K562 (cell line): ENCODE data around the gene ARHGEF16. TPM values are rescaled to one million over a fixed set of nuclear protein-coding genes. Genes with fewer than 3 reads are reported as not detected.
A peak's percentile ranks its signal among the peaks of the same experiment; 100 is the strongest.

Experiments used
- BCL6 ChIP-seq: fragments of 250-450 bp; sonication (Bioruptor Pico); IDR thresholded peaks from 2 replicates; pipeline ENCODE4 v1.4.0; 2020
- BRD4 ChIP-seq: fragments of 200-600 bp; sonication (generic); IDR thresholded peaks from 2 replicates; pipeline ENCODE4 v1.6.1; 2017; ENCODE audit warnings: inconsistent platforms
- CEBPG ChIP-seq, 3 experiments: fragments of 200-800 bp in 1 of 3; sonication (Bioruptor generic) in 1 of 3; sonication (generic) in 1 of 3; formaldehyde crosslinking in 1 of 3; IDR thresholded peaks in 2 of 3; conservative IDR thresholded peaks in 1 of 3; 2 replicates each; pipeline versions ENCODE4 v1.6.1 to v1.8.0; 2016 to 2022; ENCODE audit warnings: missing compliant biosample characterization in 2 of 3, missing genetic modification characterization in 2 of 3, mild to moderate bottlenecking in 1 of 3, missing genetic modification reagents in 1 of 3
- ELF4 ChIP-seq: fragments of 450-650 bp; formaldehyde crosslinking; IDR thresholded peaks from 2 replicates; pipeline ENCODE4 v1.4.0; 2022; ENCODE audit warnings: missing genetic modification characterization
- HDAC2 ChIP-seq: fragments of 450-650 bp; IDR thresholded peaks from 2 replicates; pipeline ENCODE4 v1.6.1; 2016; ENCODE audit warnings: mild to moderate bottlenecking
- HNRNPL ChIP-seq: fragments of 200-400 bp; formaldehyde crosslinking; IDR thresholded peaks from 2 replicates; pipeline ENCODE4 v1.6.1; 2017; ENCODE audit warnings: low read depth, mild to moderate bottlenecking, low read length
- MAZ ChIP-seq, 2 experiments: fragments of 450-650 bp in 1 of 2; sonication (generic) in 1 of 2; formaldehyde crosslinking; IDR thresholded peaks in 1 of 2; conservative IDR thresholded peaks in 1 of 2; 2 replicates each; pipeline versions ENCODE4 v1.4.0 to v1.5.0; 2020; ENCODE audit warnings: mild to moderate bottlenecking in 1 of 2, missing genetic modification reagents in 1 of 2
- MYNN ChIP-seq, 2 experiments: sonication (generic); formaldehyde crosslinking in 1 of 2; IDR thresholded peaks; 2 replicates each; pipeline versions ENCODE4 v1.5.0 to v1.6.1; 2016 to 2020; ENCODE audit warnings: antibody characterized with exemption in 1 of 2, missing genetic modification reagents in 1 of 2
- NR3C1 ChIP-seq: sonication (generic); formaldehyde crosslinking; IDR thresholded peaks from 2 replicates; pipeline ENCODE4 v1.8.1; 2022; ENCODE audit warnings: missing genetic modification reagents
- RNF219 ChIP-seq: fragments of 250-450 bp; sonication (Bioruptor Pico); IDR thresholded peaks from 2 replicates; pipeline ENCODE4 v1.5.0; 2022; ENCODE audit warnings: mild to moderate bottlenecking
- SAFB ChIP-seq: fragments of 200-400 bp; formaldehyde crosslinking; IDR thresholded peaks from 2 replicates; pipeline ENCODE4 v1.6.1; 2017; ENCODE audit warnings: low read depth, low read length, borderline replicate concordance
- SIRT6 ChIP-seq: IDR thresholded peaks from one replicate; pipeline ENCODE4 v1.6.1; 2012; ENCODE audit warnings: low read depth, mild to moderate bottlenecking, control low read depth, inconsistent platforms, low read length, moderate library complexity
- SMARCE1 ChIP-seq: fragments of 450-650 bp; IDR thresholded peaks from 2 replicates; pipeline ENCODE4 v1.7.1; 2016; ENCODE audit warnings: mild to moderate bottlenecking
- USF1 ChIP-seq: sonication (generic); formaldehyde crosslinking; IDR thresholded peaks from 2 replicates; pipeline ENCODE4 v1.9.0; 2022; ENCODE audit warnings: mild to moderate bottlenecking, missing genetic modification reagents
- YY1 ChIP-seq, 3 experiments: IDR thresholded peaks; 2 replicates each; pipeline ENCODE4 v1.6.1; 2011; ENCODE audit warnings: low read length in 2 of 3, mild to moderate bottlenecking in 2 of 3, moderate library complexity in 2 of 3, borderline replicate concordance in 1 of 3, control low read depth in 1 of 3, low read depth in 1 of 3; ENCODE audit not compliant: insufficient read depth in 3 of 3, insufficient replicate concordance in 2 of 3, control insufficient read depth in 1 of 3, insufficient read length in 1 of 3; ENCODE audit errors: extremely low read depth in 1 of 3
- ZC3H4 ChIP-seq: sonication (generic); formaldehyde crosslinking; IDR thresholded peaks from 2 replicates; pipeline ENCODE4 v1.9.0; 2021; ENCODE audit warnings: missing genetic modification reagents, borderline replicate concordance
- ZMIZ1 ChIP-seq, 2 experiments: fragments of 150-350 bp in 1 of 2; IDR thresholded peaks; 2 replicates each; pipeline ENCODE4 v1.6.1; 2012 to 2016; ENCODE audit warnings: low read depth in 2 of 2, low read length in 2 of 2, mild to moderate bottlenecking in 1 of 2, moderate library complexity in 1 of 2
- ZNF24 ChIP-seq: fragments of 450-650 bp; IDR thresholded peaks from 2 replicates; pipeline ENCODE4 v1.6.1; 2016
- ZNF253 ChIP-seq: fragments of 250-450 bp; sonication (Bioruptor Pico); conservative IDR thresholded peaks from 2 replicates; pipeline ENCODE4 v1.6.1; 2021; ENCODE audit warnings: mild to moderate bottlenecking
- ZNF263 ChIP-seq: sonication (generic); formaldehyde crosslinking; IDR thresholded peaks from 2 replicates; pipeline ENCODE4 v1.8.0; 2022; ENCODE audit warnings: mild to moderate bottlenecking, missing genetic modification reagents, borderline replicate concordance
- polyA plus RNA-seq, 8 experiments: library from polyadenylated mRNA; depleted of rRNA in 4 of 8; stranded (reverse) in 5 of 8; unstranded in 3 of 8; fragments of >200 nt; fragmentation: Nextera tagmentation in 2 of 8; fragmentation: Illumina TruSeq in 1 of 8; extraction: Ambion mirVana in 2 of 8; extraction: Trizol in 1 of 8; gene quantifications; 2 replicates each; pipeline versions ENCODE4 v1.2.1 to v1.2.3, GENCODE V29; 2011 to 2014; ENCODE audit warnings: inconsistent platforms in 1 of 8, missing spikeins in 1 of 8
- total RNA-seq, 7 experiments: library from RNA; depleted of rRNA in 6 of 7; stranded (reverse); fragments of >200 nt in 6 of 7; fragmentation: Illumina TruSeq in 2 of 7; extraction: Trizol in 2 of 7; gene quantifications; 2 replicates each; pipeline versions ENCODE4 v1.2.1 to v1.2.3, GENCODE V29; 2011 to 2021; ENCODE audit warnings: low replicate concordance in 1 of 7

Gene ARHGEF16
- total and polyA plus RNA-seq, 9 of the 15 experiments (the other 6 are each of a cell fraction or from before 2014, with no cell fraction given), result 0.15 to 1.2 (median 0.49) TPM; not detected in 2

GRCh38 chr1:3453891-3454810 is at the start of gene ARHGEF16 (continued):
- TF ChIP-seq ZMIZ1 (IDR thresholded peaks at IDR 0.05; ENCODE audit: low read depth in 2 of 2, low read length in 2 of 2), result no peak
- TF ChIP-seq HNRNPL, result no peak
- TF ChIP-seq ELF4 (CRISPR knock-in tag), result no peak
- TF ChIP-seq ZNF263 (CRISPR knock-in tag), result peak; percentile 52; the same call in 1 of the 2 replicates
- TF ChIP-seq HDAC2, result peak; percentile 66; the same call in 1 of the 2 replicates
- no peak for TF ChIP-seq RNF219 (CRISPR knock-in tag)
- TF ChIP-seq NR3C1, result 0 out of 2 replicates have a peak, but pooled peaks have one; percentile 39
- TF ChIP-seq USF1 (CRISPR knock-in tag), result peak; percentile 80
- TF ChIP-seq BRD4, result no peak
- TF ChIP-seq SAFB, result 0 out of 2 replicates have a peak, but pooled peaks have one; percentile 18
- TF ChIP-seq YY1 (IDR thresholded peaks at IDR 0.05; ENCODE audit: borderline replicate concordance in 1 of 3, control insufficient read depth in 1 of 3, extremely low read depth in 1 of 3, insufficient read depth in 3 of 3, insufficient read length in 1 of 3, insufficient replicate concordance in 2 of 3, low read depth in 1 of 3, low read length in 2 of 3), result peak in 1 of 3 experiments; percentile 11
- no peak for TF ChIP-seq ZC3H4 (CRISPR knock-in tag)
- no peak for TF ChIP-seq CEBPG (CRISPR knock-in tag; IDR thresholded peaks at IDR 0.05)
- TF ChIP-seq CEBPG (tag; conservative IDR thresholded peaks at IDR 0.05 in 1 of 2, IDR thresholded peaks at IDR 0.05 in 1 of 2), result no peak
- no peak for TF ChIP-seq ZNF253 (CRISPR knock-in tag)
- TF ChIP-seq ZNF24, result peak; percentile 13; the same call in 1 of the 2 replicates
- no peak for TF ChIP-seq BCL6 (CRISPR knock-in tag)
- TF ChIP-seq SIRT6, result no peak
- no peak for TF ChIP-seq SMARCE1
- TF ChIP-seq MAZ (CRISPR knock-in tag; conservative IDR thresholded peaks at IDR 0.05 in 1 of 2, IDR thresholded peaks at IDR 0.05 in 1 of 2), result peak; percentile 50 to 58
- TF ChIP-seq MYNN (IDR thresholded peaks at IDR 0.05), result no peak
- no peak for TF ChIP-seq MYNN (CRISPR knock-in tag; IDR thresholded peaks at IDR 0.05)
